SK-N-SH treated with all-trans-retinoic acid at 6 μM for 48 hours (cell line): Measurements from ENCODE around the gene KLK14.

ENCODE experiments used
- CSDC2 ChIP-seq: fragments of 250-450 bp; sonication (Bioruptor Pico); IDR thresholded peaks from 2 replicates; pipeline ENCODE4 v1.5.0; 2020; ENCODE audit warnings: mild to moderate bottlenecking, moderate library complexity
- ZNF70 ChIP-seq: fragments of 450-650 bp; formaldehyde crosslinking; IDR thresholded peaks from 2 replicates; pipeline ENCODE4 v1.5.0; 2020; ENCODE audit warnings: mild to moderate bottlenecking, moderate library complexity
- ZNF8 ChIP-seq: fragments of 450-650 bp; formaldehyde crosslinking; IDR thresholded peaks from 2 replicates; pipeline ENCODE4 v1.5.0; 2020; ENCODE audit warnings: mild to moderate bottlenecking, moderate library complexity
- TF ChIP-seq, protein P1 (sequence below): fragments of 250-450 bp; sonication (Bioruptor Pico); IDR thresholded peaks from 2 replicates; pipeline ENCODE4 v1.5.0; 2020; ENCODE audit warnings: mild to moderate bottlenecking, moderate library complexity

DNA sequence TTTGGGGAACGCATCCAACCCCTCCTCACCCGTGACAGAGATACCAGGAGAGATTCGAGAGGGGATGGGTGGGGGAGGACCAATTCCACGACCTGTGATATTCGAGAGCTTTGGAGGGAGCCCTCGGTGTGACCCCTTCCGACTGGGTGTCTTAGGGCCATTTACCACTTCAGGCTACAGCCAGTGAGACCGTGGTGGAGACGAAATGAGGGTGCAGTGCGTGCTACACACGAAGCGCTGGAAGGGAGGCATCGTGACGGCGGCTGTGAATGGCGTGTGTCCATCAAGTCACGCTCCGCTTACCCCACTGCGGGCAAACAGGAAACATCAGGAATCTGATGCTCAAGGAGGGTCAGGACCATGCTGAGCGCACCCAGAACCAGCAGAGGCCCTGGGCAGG, 15.1 kb upstream of the KLK14 start:
- TF ChIP-seq ZNF70 (CRISPR knock-in tag) = no peak
- TF ChIP-seq, protein P1, sequence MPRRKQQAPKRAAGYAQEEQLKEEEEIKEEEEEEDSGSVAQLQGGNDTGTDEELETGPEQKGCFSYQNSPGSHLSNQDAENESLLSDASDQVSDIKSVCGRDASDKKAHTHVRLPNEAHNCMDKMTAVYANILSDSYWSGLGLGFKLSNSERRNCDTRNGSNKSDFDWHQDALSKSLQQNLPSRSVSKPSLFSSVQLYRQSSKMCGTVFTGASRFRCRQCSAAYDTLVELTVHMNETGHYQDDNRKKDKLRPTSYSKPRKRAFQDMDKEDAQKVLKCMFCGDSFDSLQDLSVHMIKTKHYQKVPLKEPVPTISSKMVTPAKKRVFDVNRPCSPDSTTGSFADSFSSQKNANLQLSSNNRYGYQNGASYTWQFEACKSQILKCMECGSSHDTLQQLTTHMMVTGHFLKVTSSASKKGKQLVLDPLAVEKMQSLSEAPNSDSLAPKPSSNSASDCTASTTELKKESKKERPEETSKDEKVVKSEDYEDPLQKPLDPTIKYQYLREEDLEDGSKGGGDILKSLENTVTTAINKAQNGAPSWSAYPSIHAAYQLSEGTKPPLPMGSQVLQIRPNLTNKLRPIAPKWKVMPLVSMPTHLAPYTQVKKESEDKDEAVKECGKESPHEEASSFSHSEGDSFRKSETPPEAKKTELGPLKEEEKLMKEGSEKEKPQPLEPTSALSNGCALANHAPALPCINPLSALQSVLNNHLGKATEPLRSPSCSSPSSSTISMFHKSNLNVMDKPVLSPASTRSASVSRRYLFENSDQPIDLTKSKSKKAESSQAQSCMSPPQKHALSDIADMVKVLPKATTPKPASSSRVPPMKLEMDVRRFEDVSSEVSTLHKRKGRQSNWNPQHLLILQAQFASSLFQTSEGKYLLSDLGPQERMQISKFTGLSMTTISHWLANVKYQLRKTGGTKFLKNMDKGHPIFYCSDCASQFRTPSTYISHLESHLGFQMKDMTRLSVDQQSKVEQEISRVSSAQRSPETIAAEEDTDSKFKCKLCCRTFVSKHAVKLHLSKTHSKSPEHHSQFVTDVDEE (CRISPR knock-in tag) = no peak
- TF ChIP-seq ZNF8 (CRISPR knock-in tag) = no peak
- no peak for TF ChIP-seq CSDC2 (CRISPR knock-in tag)
